ENCODE data around the gene SLC4A1. TPM values are rescaled to one million over a fixed set of nuclear protein-coding genes. Genes with fewer than 3 reads are reported as not detected.

SLC4A1 gene
- not detected in 2 replicates for total RNA-seq

DNA sequence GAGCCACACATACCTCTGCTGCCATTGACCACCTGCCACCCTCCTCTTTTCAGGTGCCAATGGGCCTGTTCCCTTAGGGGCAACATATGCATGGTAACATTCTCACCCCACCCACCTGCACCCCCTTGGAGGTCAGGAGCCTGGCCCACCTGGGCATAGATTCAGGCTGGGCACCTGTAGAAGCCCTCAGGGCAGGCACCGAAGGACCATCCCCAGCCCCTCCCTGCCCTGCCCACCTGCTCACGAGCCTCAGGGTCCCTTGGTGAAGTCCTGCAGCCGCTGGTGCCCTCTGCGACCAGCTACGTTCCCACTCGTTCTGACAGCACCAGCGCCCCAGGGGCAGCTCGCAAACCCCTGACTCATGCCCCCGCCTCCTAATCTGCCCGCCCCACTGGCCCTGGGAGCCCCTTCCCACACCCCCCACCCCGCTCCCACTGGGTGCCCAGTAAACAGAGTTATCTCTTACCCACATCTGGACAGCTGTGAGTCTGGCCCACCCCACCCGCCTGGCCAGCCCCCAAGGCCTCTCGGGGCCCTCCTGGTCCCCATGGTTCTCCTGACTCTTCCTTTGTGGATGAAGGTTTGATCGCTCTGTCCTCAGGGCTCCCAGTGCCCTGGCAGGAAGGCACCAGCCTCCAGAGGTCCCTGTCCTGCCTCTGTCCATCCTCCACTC lies at the start of gene SLC4A1:
SLC4A1 (minus strand) TSS at position 318 of the 673 bp plus-strand sequence. CDS start 5,269 bp downstream, outside the sequence.

DNA sequence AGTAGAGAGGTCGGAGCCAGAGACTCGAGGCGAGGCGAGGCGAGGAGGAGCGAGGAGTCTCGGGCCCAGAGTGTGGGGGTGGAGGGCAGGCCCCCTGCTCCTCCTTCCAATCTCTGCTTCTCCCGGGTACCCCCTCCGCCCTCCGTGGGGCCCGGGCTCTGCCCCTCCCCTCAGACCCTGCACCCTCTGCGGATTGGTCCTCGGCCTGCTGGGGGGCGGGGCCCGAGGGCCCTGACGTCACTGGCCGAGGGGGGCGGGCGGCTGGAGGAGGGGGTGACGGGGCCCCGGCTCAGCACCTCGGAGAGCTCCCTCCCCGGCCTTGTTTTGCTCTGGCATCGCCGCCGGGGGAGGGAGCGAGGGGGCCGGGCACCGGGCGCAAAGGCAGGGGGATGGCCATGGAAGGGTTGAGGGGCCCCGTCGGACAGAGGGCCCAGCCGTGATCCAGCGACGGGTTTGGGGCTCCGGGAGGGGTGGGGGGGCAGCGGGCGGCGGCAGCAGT lies 40.4 kb upstream of the SLC4A1 start, which contains the start of gene RUNDC3A:
RUNDC3A (plus strand) TSS at position 282 of the 499 bp plus-strand sequence. CDS start 232 bp downstream, outside the sequence.

DNA sequence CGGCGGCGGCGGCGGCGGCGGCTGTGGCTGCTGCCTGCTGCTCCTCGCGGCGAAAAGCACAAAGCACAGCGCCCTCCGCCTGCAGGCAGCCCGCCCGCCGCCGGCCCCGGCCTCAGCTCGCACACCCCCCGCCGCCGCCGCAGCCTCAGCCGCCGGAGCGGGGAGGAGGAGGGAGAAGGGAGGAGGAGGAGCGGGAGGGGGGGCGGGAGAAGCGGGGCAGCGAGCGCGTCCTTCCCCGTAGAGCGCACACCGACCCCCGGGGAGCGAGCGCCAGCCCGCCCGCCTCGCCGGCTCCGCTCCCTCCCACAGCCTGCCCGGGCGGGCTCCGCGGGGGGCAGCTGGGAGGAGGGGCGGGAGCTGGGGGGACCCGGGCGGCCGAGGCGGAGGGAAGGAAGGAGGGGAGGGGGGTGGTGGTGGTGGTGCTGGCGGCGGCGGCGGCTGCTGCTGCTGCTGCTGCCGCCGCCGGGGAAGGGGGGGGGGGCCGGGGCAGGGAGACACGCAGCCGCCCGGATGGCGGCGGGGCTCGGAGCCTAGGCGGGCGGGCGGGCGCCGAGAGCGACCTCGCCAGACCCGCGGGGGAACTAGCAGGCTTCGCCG lies 48.2 kb downstream of the SLC4A1 start, which contains the start of gene UBTF:
UBTF (minus strand) TSS at position 60 of the 597 bp plus-strand sequence. CDS start 1,446 bp downstream, outside the sequence.

DNA sequence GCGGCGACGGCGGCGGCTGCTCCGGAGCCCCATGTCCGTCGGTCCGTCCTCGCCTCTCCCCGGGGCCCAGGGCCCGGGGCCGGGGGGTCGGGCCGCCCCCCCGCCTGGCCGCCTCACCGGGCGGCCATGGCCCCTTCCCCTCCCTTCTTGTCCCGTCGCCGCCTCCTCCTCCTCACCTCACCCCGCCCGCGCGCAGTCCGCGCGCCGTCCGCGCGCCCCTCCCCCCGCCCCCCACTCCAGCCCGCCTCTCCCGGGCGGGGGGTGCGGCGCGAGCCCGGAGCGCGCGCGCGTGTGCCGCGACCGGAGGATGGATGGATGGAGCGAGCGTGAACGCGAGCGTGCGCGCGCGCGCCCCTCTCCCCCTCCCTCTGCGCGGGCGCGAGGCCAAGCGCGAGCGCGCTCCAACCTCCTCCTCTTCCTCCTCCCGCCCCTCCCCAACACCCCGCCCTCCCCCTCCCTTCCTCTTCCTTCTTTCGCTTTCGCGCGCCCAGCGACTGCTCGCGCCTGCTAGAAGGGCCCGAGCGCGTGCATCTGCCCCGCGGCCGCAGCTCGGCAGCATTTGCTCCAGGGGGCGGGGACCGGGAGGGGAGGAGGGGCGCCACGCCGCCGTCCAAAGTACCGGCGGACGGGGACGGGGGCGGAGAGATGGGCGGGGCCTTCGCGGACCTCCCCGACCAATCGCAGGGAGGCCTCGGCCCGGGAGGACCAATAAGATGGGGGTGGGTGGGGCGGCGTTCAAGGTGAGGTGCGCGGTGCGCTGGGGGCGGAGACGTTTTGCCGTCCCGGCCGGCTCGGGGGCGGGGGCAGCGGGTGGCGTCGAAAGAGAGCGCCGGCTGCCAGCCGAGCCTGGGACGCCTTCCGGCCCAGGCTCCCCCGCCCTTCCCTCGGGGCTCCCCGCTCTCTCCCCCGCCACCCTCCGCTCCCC lies 68.1 kb downstream of the SLC4A1 start, which contains the start of gene ATXN7L3:
ATXN7L3 (minus strand) TSS at position 332 of the 925 bp plus-strand sequence. CDS start 1,814 bp downstream, outside the sequence.

Other genes starting within 250 kb of the SLC4A1 start
- gene LSM12, start 201.5 kb downstream of the SLC4A1 start, total RNA-seq = 36.9 and 50.4 TPM in 2 replicates
- 12.7 and 17.4 TPM in 2 replicates for gene G6PC3, start 197.4 kb downstream of the SLC4A1 start, total RNA-seq
- gene HDAC5, start 144.5 kb downstream of the SLC4A1 start, total RNA-seq = 24.2 and 56.7 TPM in 2 replicates
- 1.1 and 3.6 TPM in 2 replicates for gene HROB, start 126.2 kb downstream of the SLC4A1 start, total RNA-seq
- gene ASB16, start 97.4 kb downstream of the SLC4A1 start, total RNA-seq = under 0.01 TPM in 2 replicates
- 25.5 and 28.8 TPM in 2 replicates for gene TMUB2, start 81.2 kb downstream of the SLC4A1 start, total RNA-seq
- 32.1 and 40.5 TPM in 2 replicates for gene ATXN7L3, start 68.3 kb downstream of the SLC4A1 start, total RNA-seq
- 31.3 and 58.1 TPM in 2 replicates for gene UBTF, start 48.5 kb downstream of the SLC4A1 start, total RNA-seq
- 0.56 TPM in 1 of 2 replicates, not detected in the other for gene RUNDC3A, start 40.5 kb upstream of the SLC4A1 start, total RNA-seq
- 61.2 and 83.4 TPM in 2 replicates for gene SLC25A39, start 56.7 kb upstream of the SLC4A1 start, total RNA-seq
- gene GRN, start 77.2 kb upstream of the SLC4A1 start, total RNA-seq = 97.6 and 303 TPM in 2 replicates
- gene FAM171A2, start 95.7 kb upstream of the SLC4A1 start, total RNA-seq = 1.5 and 4.8 TPM in 2 replicates
- gene ITGA2B, start 121.5 kb upstream of the SLC4A1 start, total RNA-seq = 0.56 TPM in 1 of 2 replicates, not detected in the other
- 9.8 and 13.8 TPM in 2 replicates for gene GPATCH8, start 235.3 kb upstream of the SLC4A1 start, total RNA-seq

Data from regular cardiac myocyte (primary cell).